ENCODE data around the gene TUB.

TUB gene

GRCh38 chr11:8080674-8081590 is at the start of gene TUB:
TSS of gene TUB (plus strand) at chr11:8081211. CDS start at chr11:8081511, 300 bp downstream.
- no peak for DNase-seq

- no peak for DNase-seq
Observed at GRCh38 chr11:8031248-8032115, 49.5 kb upstream of the TUB start.

GRCh38 chr11:8032122-8032521 is 48.9 kb upstream of the TUB start:
- DNase-seq = no peak

- no peak for DNase-seq
Observed at GRCh38 chr11:8032576-8033304, 48.3 kb upstream of the TUB start.

- DNase-seq = peak in 1 of 2 experiments; percentile 1
Observed at GRCh38 chr11:8033305-8034105, 47.5 kb upstream of the TUB start.

- no peak for DNase-seq
Observed at GRCh38 chr11:8034106-8034585, 46.9 kb upstream of the TUB start.

- no peak for DNase-seq
Observed at GRCh38 chr11:8034604-8035190, 46.3 kb upstream of the TUB start.

GRCh38 chr11:8035200-8035855 is 45.7 kb upstream of the TUB start:
- DNase-seq = no peak

- DNase-seq = no peak
Observed at GRCh38 chr11:8036002-8036802, 44.8 kb upstream of the TUB start.

GRCh38 chr11:8036986-8037385 is 44.0 kb upstream of the TUB start:
- no peak for DNase-seq

- no peak for DNase-seq
Observed at GRCh38 chr11:8038393-8038792, 42.6 kb upstream of the TUB start.

- DNase-seq = no peak
Observed at GRCh38 chr11:8038811-8039529, 42.0 kb upstream of the TUB start.

GRCh38 chr11:8039530-8040260 is 41.3 kb upstream of the TUB start:
- DNase-seq = no peak

GRCh38 chr11:8040261-8040920 is 40.6 kb upstream of the TUB start:
- DNase-seq = no peak

GRCh38 chr11:8040921-8041285 is 40.1 kb upstream of the TUB start:
- no peak for DNase-seq

- DNase-seq = no peak
Observed at GRCh38 chr11:8041576-8041975, 39.4 kb upstream of the TUB start.

GRCh38 chr11:8043756-8044155 is 37.3 kb upstream of the TUB start:
- DNase-seq = no peak

GRCh38 chr11:8045839-8046238 is 35.2 kb upstream of the TUB start:
- DNase-seq = no peak
